NCI-H2081 treated with DMSO at 0.1 percent for 48 hours (cell line): ENCODE measurements around the gene IGF1R.

Experiments
- DNase-seq: peaks from one replicate; lab custom pipeline; 2025; lab: John Stamatoyannopoulos, UW

The IGF1R gene

DNA sequence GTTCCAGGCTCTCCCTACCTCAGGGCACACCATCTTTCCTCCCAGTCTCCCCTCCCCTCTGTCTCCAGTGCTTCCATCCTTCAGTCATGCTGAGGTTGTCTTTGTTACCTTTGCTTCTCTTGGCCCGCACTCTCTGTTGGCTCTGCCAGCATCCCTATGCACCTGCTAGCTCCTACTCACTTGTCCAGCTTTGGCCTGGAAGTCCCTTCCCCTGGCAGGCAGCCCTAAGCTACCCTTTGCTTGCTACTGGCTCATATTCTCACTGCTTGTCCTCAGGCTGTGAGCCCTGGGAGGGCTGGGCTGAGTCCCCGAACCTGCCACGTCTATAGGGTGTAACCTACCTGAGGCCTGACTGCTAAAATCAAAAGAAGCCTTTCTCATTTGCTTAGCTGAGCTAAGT, 236.6 kb downstream of the IGF1R start:
- DNase-seq: no peak

- no peak for DNase-seq
Measured at GRCh38 chr15:98887976-98888375, 239.6 kb downstream of the IGF1R start.

GRCh38 chr15:98888820-98889479, 240.6 kb downstream of the IGF1R start:
- no peak for DNase-seq

- no peak for DNase-seq
Measured at GRCh38 chr15:98889930-98890695, 241.8 kb downstream of the IGF1R start.

DNA sequence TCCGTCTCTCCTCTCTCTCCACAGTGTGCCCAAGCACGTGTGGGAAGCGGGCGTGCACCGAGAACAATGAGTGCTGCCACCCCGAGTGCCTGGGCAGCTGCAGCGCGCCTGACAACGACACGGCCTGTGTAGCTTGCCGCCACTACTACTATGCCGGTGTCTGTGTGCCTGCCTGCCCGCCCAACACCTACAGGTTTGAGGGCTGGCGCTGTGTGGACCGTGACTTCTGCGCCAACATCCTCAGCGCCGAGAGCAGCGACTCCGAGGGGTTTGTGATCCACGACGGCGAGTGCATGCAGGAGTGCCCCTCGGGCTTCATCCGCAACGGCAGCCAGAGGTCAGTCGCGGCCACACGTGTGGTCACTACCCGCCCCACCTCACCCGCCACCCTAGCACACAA, 243.0 kb downstream of the IGF1R start:
- DNase-seq: no peak

- no peak for DNase-seq
Measured at GRCh38 chr15:98893401-98893800, 245.1 kb downstream of the IGF1R start.

DNA sequence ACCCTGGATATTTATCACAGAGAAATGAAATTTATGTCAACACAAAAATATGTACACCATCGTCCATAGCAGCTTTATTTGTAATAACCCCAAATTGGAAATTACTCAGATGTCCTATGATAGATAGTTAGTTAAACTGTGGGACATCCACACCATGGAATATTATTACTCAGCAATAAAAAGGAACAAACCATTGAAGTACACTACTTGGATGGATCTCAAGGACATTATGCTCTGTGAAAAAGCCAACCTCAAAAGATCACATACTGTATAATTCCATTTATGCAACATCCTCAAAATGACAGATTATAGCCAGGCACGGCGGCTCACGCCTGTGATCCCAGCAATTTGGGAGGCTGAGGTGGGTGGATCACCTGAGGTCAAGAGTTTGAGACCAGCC, 246.0 kb downstream of the IGF1R start:
- no peak for DNase-seq

DNA sequence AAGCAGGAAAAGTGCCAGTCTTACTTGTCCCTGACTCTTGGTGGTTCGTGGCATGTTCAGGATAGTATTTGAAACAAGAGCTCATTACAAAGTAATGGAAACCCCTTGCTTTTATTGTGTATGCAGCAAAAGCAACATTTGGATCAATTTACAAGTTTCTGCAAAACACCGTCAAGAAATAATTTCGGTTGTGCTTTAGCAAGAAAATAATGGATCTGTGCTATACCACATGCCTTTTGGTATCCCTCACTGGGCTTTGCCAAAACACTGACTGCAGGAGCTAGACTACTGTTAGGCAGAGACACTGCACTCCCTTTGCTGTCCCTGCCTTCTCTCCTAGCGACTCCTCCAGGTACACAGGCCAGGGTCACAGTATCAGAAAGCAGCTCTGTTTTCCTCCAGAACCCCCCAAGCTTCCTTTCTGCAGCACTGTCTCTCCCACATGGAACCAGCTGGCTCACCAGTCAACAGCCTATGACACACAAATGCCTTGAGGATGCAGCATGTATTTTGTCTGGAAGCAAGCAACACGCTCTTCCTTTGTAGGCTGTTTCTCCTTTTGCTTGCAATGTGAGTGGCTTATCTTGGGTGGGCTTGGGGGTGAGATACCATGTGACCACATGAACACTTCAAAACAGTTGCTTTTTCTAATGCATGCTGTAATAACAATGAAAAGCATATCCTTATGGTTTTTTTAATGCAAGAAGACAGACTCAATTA, 247.8 kb downstream of the IGF1R start:
- no peak for DNase-seq

DNA sequence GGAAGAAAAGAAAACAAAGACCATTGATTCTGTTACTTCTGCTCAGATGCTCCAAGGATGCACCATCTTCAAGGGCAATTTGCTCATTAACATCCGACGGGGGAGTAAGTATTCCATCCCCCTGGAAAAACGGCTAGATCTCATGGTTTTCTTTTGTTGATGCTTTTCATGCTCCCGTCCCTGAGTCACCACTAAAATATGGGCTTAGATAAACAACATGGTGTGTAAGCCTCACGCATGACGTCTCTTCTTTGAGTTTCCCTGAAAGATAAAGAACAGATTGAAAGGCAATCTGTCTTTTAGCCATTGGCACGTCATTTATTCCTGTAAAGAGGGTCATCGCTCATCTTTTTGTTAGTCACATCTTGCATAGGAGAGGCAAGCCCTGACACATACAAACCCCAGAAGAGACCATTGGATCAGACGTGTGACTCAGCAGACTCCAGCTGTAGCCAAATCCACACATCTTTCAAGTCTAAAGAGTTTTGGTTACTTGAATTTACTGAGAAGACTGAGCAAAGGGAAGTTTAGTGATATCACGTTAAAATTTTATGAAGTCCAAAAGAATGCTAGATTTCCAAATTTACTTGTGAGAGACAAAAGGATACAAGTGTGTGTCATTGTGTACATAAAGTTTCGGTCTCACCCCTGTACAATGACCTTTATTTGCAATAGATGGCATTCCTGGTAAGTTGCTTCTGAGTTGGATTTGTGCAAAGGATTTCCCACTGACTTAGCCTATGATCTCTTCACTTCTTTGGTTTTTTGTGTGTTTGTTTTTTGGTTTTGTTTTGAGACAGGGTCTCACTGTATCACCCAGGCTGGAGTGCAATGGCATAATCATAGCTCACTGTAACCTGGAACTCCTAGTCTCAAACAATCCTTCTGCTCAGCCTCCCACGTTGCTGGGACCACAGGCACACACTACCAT, 248.7 kb downstream of the IGF1R start:
- no peak for DNase-seq

- no peak for DNase-seq
Measured at GRCh38 chr15:98898122-98898521, 249.8 kb downstream of the IGF1R start.

GRCh38 chr15:98899272-98900021, 251.1 kb downstream of the IGF1R start:
- DNase-seq: no peak

GRCh38 chr15:98900356-98900755, 252.0 kb downstream of the IGF1R start:
- no peak for DNase-seq

DNA sequence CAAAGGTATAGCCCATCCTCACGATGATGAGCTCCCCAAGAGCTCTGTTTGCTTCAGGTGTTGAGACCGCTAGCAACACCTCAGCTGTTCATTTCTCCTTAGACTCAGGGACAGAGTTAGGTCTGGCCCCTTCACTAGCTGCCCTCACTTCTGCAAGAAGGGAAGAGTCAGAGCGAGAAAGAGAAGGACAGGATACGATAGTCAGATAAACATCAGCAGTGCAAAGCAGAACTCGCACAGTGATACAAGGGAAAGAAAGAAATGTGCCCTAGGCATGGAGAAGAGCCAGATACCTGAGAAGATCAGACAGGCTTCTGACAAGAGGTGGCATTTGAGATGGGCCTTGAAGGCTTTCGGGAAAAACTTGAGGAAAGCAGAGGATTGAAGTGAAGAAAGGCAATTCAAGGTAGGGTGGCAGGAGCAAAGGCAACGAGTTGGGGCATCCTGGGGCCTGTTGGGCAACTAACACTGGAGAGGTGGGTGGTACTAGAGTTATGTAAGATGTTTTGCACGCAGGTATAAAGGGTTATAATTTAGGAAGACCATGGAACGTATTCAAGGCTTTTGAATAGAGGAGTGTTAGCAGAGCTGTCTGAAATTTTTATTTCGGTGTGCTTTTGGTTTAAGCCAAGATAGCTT, 253.2 kb downstream of the IGF1R start:
- no peak for DNase-seq

GRCh38 chr15:98902931-98903330, 254.6 kb downstream of the IGF1R start:
- no peak for DNase-seq

GRCh38 chr15:98903377-98904018, 255.2 kb downstream of the IGF1R start:
- no peak for DNase-seq

GRCh38 chr15:98904544-98904943, 256.2 kb downstream of the IGF1R start:
- DNase-seq: peak; percentile 24

DNA sequence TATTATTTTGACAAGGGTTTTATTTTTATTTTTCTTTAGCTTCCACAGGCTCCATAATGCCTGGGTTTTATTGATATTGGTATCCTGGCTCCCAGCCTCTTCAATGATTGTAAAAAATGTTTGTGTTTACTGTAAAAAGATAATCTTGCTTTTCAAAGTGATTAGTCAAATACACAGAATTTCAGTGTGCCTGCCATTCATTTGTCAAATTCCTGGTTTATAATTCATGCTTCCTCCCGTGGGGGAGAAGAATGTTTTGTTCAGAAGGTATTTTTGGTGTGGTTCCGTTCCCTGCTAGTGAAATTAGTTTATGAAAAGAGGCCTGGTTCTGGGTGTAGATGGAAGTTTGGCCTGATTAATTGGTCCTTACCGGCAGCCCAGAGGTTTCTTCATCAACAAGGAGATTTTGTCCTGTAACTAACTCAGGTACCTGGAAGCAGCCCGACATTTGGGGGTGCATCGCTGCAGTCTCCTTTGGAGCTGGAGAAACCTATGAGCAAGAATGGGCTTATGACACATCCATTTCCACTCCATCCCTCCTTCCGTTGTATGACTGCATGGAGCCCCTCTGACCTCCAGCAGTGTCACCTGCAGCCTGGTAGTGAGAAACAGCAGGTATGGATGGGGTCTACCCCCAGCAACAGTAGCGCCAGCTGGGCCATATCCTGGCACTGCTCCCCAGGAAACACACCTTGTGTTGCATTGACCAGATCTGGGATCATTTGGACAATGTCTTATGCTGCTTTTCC, 257.8 kb downstream of the IGF1R start:
- DNase-seq: no peak

DNA sequence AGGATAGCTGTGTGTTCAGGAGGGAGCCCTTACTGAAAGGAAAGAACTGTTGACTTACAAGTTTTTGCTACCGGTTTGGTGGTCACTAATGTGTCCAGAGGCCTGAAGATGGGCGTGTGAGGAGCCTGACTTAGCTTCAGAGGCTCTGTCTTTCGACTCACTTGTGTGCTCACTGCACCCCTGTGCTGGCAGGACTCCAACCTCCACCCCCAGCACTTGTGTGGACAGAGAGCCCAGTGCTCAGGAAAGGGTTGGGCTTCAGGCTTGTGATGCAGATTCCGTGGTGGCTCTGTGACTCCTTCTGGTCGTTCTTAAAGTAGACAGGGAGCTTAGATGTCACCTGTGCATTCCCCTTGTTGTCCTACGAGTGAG, 258.4 kb downstream of the IGF1R start:
- DNase-seq: no peak

GRCh38 chr15:98907927-98908471, 259.7 kb downstream of the IGF1R start:
- no peak for DNase-seq
